ENCODE measurements around the gene HEBP1. TPM values are rescaled to one million over a fixed set of nuclear protein-coding genes. Genes with fewer than 3 reads are reported as not detected.

HEBP1 gene
- total RNA-seq, 2 experiments from 2014 or later: 23.5 to 28.6 TPM

DNA sequence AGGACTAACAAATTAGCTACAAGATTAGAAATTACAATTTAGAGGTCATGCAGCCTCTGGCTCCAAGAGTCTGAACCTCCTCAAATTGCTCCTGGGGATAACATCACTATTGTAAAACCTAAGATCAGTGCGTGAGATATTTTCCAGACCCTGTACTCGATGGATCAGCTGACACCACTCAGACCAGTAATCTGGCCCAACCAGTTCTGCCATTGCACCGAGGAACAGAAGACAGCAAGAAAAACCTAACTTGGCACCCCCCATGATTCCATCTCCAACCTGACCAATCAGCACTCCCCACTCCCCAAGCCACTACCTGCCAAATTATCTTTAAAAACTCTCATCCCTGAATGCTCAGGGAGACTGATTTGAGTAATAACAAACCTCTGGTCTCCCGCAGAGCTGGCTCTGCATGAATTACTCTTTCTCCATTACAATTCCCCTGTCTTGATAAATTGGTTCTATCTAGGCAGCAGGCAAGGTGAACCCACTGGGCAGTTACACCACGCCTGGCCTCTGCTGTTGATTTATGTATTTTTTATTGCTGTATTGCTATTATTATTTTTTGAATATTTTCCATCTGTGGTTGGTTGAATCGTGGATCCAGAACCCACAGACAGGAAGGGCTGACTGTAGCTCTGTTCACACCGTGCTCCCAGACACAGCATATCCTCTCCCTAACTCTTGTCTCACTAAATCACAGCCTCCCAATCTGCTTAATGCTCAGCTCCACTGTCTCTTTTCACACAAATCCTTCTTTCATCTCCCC, 9.2 kb downstream of the HEBP1 start:
- no peak overlapping the region for H3K4me3 Mint-ChIP-seq
- ATAC-seq (no peak), DNase-seq (no peak)
- POLR2A ChIA-PET: no interaction called here
- CTCF ChIA-PET: interaction anchor here (0.5 to 1.2 kb wide), 3 partner anchors 12 to 461 kb away, joined by 3 read pairs; no protein-coding TSS in a partner anchor
- H3K4me1 Mint-ChIP-seq: peaks cover 11% of the 10 kb centered on the region
- H3K36me3 Mint-ChIP-seq (ENCODE audit: low read depth): peaks cover 5% of the 10 kb centered on the region
- H3K9me3 Mint-ChIP-seq (ENCODE audit: low read depth): no peaks in the 10 kb centered on the region
- H3K27ac Mint-ChIP-seq: no peak overlapping the region
- no peaks in the 10 kb centered on the region for H3K27me3 Mint-ChIP-seq
- intact Hi-C loops (cut with DNase I, micrococcal nuclease): no loop called here

DNA sequence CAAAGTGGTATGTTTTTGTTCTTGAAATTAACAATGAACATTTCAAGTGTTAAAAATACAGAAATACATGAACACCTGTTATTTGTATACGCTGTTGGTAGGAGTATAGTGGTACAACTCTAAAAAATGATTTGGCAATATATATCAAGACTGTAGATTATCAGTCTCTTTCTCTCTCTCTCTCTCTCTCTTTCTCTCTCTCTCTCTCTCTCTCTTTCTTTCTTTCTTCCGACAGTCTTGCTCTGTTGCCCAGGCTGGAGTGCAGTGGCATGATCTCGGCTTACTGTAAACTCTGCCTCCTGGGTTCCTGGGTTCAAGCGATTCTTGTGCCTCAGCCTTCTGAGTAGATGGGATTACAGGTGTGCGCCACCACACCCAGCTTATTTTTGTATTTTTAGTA, 12.6 kb downstream of the HEBP1 start:
- intact Hi-C loops (cut with DNase I, micrococcal nuclease): no loop called here
- ATAC-seq (no peak), DNase-seq (no peak)
- no peak overlapping the region for H3K4me3 Mint-ChIP-seq
- H3K27ac Mint-ChIP-seq: no peak overlapping the region
- peaks cover under 1% of the 10 kb centered on the region for H3K4me1 Mint-ChIP-seq
- peaks cover 5% of the 10 kb centered on the region for H3K36me3 Mint-ChIP-seq (ENCODE audit: low read depth)
- no peaks in the 10 kb centered on the region for H3K27me3 Mint-ChIP-seq
- ChIA-PET CTCF (interaction anchor here (0.9 to 7.5 kb wide), 5 partner anchors 10 to 230 kb away, joined by 3 to 58 read pairs (median 3); no protein-coding TSS in a partner anchor), POLR2A (no interaction called here)
- H3K9me3 Mint-ChIP-seq (ENCODE audit: low read depth): no peaks in the 10 kb centered on the region

DNA sequence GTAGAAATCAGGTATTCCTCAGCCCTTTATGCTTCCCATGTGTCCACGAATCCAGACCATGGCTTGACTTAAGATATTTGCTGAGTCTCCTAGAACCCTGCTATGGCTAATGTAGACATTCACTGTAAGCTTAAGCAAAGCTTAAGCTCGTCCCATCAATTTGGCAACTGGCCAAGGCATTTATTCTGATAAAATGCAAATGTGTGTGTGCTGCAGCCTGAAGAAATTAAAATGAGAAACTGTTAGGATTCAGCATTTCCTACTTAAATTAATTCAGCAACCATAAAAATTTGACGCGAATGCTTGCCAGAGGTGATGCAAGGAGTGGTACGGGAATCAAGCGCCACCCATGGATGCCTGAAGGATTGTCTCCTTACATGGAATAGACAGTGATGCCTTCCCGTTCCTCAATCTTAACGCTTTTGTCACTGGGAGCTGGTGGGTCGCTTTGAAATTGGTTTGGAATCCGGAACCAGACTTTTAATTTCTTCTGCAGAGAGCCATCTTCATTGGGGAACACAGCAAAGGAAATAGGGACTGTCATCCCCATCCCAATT, 13.2 kb downstream of the HEBP1 start:
- H3K4me1 Mint-ChIP-seq: no peaks in the 10 kb centered on the region
- H3K27ac Mint-ChIP-seq: no peak overlapping the region
- POLR2A ChIA-PET: no interaction called here

DNA sequence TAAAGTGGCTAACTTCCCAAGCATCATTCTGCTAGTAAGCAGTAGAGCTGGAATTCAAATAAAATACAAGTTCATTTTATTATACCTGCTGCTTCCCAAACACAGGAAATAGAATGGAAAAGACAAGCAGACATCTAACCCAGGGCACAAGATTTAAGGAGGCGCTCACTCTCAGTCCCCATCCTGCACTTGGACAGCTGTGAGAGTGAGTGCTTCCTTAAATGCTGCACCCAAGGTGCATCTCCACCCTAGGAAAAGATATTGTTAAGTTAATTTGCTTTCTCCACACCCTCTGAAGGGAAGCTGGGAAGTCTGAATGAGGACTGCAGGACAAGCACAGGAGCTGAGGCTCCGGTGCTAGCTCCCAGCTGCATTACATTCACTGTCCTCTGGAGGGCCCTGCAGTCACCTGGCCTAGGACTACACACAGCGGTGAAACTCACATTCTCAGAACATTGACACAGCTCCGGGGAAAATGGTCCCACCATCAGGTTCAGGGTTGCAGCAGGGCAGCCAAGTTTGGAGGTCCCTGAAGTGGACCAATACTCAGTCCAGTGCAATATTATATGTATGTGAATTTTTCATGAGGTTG, 14.2 kb downstream of the HEBP1 start:
- Mint-ChIP-seq H3K27me3 (no peaks in the 10 kb centered on the region), H3K9me3 (ENCODE audit: low read depth) (no peaks in the 10 kb centered on the region), H3K4me1 (no peaks in the 10 kb centered on the region), H3K4me3 (no peak overlapping the region), H3K27ac (no peak overlapping the region), H3K36me3 (ENCODE audit: low read depth) (peaks cover 5% of the 10 kb centered on the region)
- ATAC-seq (peak; percentile 88), DNase-seq (peak; percentile 55)
- POLR2A ChIA-PET: no interaction called here
- CTCF ChIA-PET: interaction anchor here (0.6 to 7.5 kb wide), 13 partner anchors 9 to 270 kb away, joined by 3 to 58 read pairs (median 4); no protein-coding TSS in a partner anchor
- intact Hi-C loops (cut with DNase I, micrococcal nuclease): loop anchor here in 1 of 2 experiments (1.0 kb wide), 1 partner anchor 226 kb away; no protein-coding TSS in a partner anchor

More for the DNA sequence above, 13.2 kb downstream of the HEBP1 start:
- DNase-seq: no peak
- H3K9me3 Mint-ChIP-seq (ENCODE audit: low read depth): no peaks in the 10 kb centered on the region
- H3K36me3 Mint-ChIP-seq (ENCODE audit: low read depth): peaks cover 5% of the 10 kb centered on the region
- H3K27me3 Mint-ChIP-seq: no peaks in the 10 kb centered on the region
- H3K4me3 Mint-ChIP-seq: no peak overlapping the region
- CTCF ChIA-PET: interaction anchor here (0.9 to 7.5 kb wide), 8 partner anchors 8 to 269 kb away, joined by 3 to 58 read pairs (median 4); no protein-coding TSS in a partner anchor
- ATAC-seq: no peak
- intact Hi-C loops (cut with DNase I, micrococcal nuclease): loop anchor here in 1 of 2 experiments (1.0 kb wide), 1 partner anchor 225 kb away; no protein-coding TSS in a partner anchor

DNA sequence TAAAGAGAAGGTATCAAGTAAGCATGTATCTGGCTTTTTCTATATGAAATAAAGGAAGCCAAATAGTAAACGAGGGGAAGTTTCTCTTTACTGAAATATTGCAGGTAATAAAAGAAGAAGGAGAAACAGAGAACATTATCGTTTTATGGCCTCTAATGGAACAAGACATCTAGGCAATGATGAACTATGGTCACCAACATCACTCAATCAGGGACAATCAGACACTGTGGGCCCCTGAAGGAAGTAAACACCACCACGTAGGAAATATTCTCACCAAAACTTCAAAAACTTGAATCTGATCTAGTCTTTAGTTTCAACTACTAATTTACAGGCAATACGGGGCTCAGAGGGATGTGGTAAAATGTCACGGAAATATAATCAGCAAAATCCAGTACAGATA, 15.9 kb downstream of the HEBP1 start:
- Mint-ChIP-seq H3K9me3 (ENCODE audit: low read depth) (no peaks in the 10 kb centered on the region), H3K4me1 (no peaks in the 10 kb centered on the region), H3K36me3 (ENCODE audit: low read depth) (peaks cover 5% of the 10 kb centered on the region), H3K4me3 (no peak overlapping the region), H3K27me3 (no peaks in the 10 kb centered on the region), H3K27ac (no peak overlapping the region)
- CTCF ChIA-PET: interaction anchor here (0.7 to 7.5 kb wide), 9 partner anchors 10 to 228 kb away, joined by 3 to 58 read pairs (median 4); no protein-coding TSS in a partner anchor
- intact Hi-C loops (cut with DNase I, micrococcal nuclease): loop anchor here in 1 of 2 experiments (5.0 kb wide), 1 partner anchor 197 kb away; the partner anchor contains the start of gene APOLD1
- DNase-seq: no peak
- ATAC-seq: no peak
- POLR2A ChIA-PET: no interaction called here

DNA sequence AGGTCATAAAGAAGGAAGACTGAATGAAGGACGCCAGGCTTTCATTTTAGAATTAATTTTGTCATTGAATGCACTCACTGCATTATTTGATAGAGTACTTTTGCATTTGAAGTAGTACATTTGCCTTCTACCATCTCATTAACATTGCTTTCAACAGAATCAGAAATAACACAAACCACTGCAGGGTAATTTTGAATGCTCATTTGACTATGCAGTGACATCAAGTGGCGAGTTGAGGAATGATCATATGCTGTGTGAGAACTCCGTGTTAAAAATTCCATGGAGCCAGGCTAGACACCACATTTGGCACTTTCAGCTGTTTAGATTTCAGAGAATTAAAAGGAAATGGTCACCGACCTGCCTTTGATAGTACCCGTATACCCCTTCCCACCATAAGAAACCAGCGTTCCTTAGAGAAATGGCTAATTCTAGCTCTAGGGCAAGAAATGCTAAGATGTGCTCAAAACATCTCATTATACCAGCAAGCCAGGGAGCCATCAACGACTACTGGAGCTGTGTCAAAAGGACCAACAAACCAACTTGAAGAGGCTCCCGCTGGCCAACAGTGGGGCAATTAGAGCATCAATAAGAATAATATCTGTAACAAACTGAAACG, 16.5 kb downstream of the HEBP1 start:
- intact Hi-C loops (cut with DNase I, micrococcal nuclease): loop anchor here (1.0 to 5.0 kb wide), 4 partner anchors 67 to 196 kb away; partner anchors contain the start of gene APOLD1 (in 1 of the 2)
- ChIA-PET CTCF (interaction anchor here (0.7 to 7.5 kb wide), 8 partner anchors 9 to 229 kb away, joined by 3 to 58 read pairs (median 4); no protein-coding TSS in a partner anchor), POLR2A (no interaction called here)
- Mint-ChIP-seq H3K36me3 (ENCODE audit: low read depth) (peaks cover 5% of the 10 kb centered on the region), H3K27ac (no peak overlapping the region), H3K4me1 (no peaks in the 10 kb centered on the region), H3K4me3 (no peak overlapping the region), H3K27me3 (no peaks in the 10 kb centered on the region), H3K9me3 (ENCODE audit: low read depth) (no peaks in the 10 kb centered on the region)
- ATAC-seq: no peak
- peak; percentile 16 for DNase-seq

DNA sequence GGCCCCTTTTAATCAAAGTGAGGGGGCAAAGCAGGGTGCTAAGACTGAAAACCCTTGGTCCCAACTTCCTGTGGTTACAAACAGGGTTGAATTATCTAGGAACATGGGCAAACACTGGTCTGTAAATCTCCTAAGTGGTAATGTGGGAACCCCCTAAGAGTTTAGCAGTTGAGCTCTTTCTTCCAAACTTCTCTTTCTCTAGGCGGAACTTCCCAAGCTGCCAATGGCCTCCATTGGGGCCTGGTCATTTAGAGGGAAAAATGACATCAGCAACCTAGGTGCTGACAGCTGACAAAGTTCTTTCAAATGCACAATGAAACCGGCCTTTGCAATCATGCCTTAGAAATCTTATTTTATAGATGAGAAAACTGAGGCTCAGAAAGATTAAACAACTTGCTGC, 17.7 kb downstream of the HEBP1 start:
- POLR2A ChIA-PET: no interaction called here

DNA sequence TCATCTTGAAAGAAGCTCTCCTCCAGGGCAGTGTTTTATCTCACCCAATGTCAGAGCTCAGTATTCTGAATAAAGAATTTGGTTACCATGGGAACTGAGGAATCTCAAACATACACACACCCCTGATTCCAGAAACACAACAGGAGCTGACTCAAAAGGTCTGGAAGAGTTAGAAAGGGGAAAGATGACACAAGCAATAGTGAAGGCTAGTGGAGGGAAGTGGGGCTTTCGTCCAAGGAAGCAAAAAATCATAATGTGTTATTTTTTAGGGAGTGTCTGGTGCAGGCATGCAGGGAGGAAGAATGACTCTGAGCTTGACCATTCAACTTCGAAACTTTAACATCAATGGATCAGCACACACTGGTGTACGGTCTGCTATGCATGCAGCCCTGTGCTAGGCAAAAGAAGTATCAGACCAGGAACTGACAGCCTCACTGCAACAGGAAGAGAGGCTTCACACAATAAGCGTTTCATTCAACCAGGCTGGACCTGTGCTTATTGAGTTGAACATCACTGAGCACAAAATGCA, 20.3 kb downstream of the HEBP1 start:
- intact Hi-C loops (cut with DNase I, micrococcal nuclease): loop anchor here in 1 of 2 experiments (5.0 kb wide), 1 partner anchor 192 kb away; the partner anchor contains the start of gene APOLD1
- ChIA-PET CTCF (interaction anchor here (1.3 to 1.4 kb wide), 2 partner anchors 11 to 232 kb away, joined by 3 to 6 read pairs; no protein-coding TSS in a partner anchor), POLR2A (no interaction called here)
- Mint-ChIP-seq H3K4me1 (no peaks in the 10 kb centered on the region), H3K27me3 (no peaks in the 10 kb centered on the region), H3K4me3 (no peak overlapping the region), H3K36me3 (ENCODE audit: low read depth) (peaks cover 11% of the 10 kb centered on the region), H3K27ac (no peak overlapping the region), H3K9me3 (ENCODE audit: low read depth) (no peaks in the 10 kb centered on the region)
- DNase-seq (no peak), ATAC-seq (no peak)

More for the DNA sequence above, 17.7 kb downstream of the HEBP1 start:
- H3K9me3 Mint-ChIP-seq (ENCODE audit: low read depth): no peaks in the 10 kb centered on the region
- H3K27me3 Mint-ChIP-seq: no peaks in the 10 kb centered on the region
- ATAC-seq: no peak
- peaks cover 7% of the 10 kb centered on the region for H3K36me3 Mint-ChIP-seq (ENCODE audit: low read depth)
- no peak overlapping the region for H3K4me3 Mint-ChIP-seq
- DNase-seq: no peak
- CTCF ChIA-PET: interaction anchor here (0.7 to 7.5 kb wide), 10 partner anchors 14 to 253 kb away, joined by 3 to 58 read pairs (median 4); no protein-coding TSS in a partner anchor
- no peak overlapping the region for H3K27ac Mint-ChIP-seq
- no peaks in the 10 kb centered on the region for H3K4me1 Mint-ChIP-seq
- intact Hi-C loops (cut with DNase I, micrococcal nuclease): loop anchor here (2.0 to 5.0 kb wide), 2 partner anchors 146 to 195 kb away; partner anchors contain the start of gene APOLD1 (in 1 of the 2)

DNA sequence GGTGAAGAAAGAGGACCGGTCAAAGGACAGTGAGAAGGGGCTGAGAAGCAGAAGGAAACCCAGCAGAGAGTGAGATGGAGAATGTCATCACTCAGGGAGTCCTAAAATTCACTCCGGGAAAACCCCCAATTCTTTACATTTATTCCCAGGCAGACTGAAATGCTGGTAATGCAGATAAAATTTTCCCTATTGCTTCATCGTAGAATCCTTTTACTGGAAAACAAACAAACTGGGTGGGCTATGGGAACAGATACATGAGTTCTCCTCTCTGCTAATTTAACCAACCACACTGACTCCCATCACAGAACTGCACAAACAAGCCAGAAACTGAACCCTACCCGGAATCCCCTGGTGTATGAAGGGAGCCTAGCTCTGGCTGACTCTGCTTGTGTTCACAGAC, 20.9 kb downstream of the HEBP1 start:
- H3K4me3 Mint-ChIP-seq: no peak overlapping the region
- ATAC-seq (no peak), DNase-seq (no peak)
- no peaks in the 10 kb centered on the region for H3K27me3 Mint-ChIP-seq
- peaks cover 4% of the 10 kb centered on the region for H3K9me3 Mint-ChIP-seq (ENCODE audit: low read depth)
- H3K4me1 Mint-ChIP-seq: no peaks in the 10 kb centered on the region
- H3K36me3 Mint-ChIP-seq (ENCODE audit: low read depth): peaks cover 18% of the 10 kb centered on the region
- H3K27ac Mint-ChIP-seq: no peak overlapping the region
- ChIA-PET POLR2A (no interaction called here), CTCF (interaction anchor here (1.3 to 1.4 kb wide), 2 partner anchors 12 to 233 kb away, joined by 3 to 6 read pairs; no protein-coding TSS in a partner anchor)
- intact Hi-C loops (cut with DNase I, micrococcal nuclease): no loop called here

DNA sequence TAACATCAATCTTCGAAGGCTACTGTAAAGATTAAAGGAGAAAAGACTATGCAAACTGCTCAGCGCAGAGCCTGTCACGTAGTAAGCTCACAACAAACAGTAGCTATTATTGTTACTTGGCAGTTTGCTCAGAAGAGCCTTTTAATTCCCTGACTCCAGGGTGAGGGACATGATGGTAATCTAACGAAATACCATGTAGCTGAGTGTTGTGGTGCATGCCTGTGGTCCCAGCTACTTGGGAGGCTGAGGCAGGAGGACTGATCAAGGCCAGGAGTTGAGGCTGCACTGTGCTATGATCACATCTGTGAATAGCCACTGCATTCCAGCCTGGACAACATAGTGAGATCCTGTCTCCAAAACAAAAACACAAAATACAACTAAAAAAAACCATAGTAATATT, 22.8 kb downstream of the HEBP1 start:
- CTCF ChIA-PET: interaction anchor here (0.6 to 2.0 kb wide), 3 partner anchors 9 to 202 kb away, joined by 3 to 7 read pairs (median 3); no protein-coding TSS in a partner anchor
- POLR2A ChIA-PET: no interaction called here
- Mint-ChIP-seq H3K27me3 (no peaks in the 10 kb centered on the region), H3K27ac (no peak overlapping the region), H3K36me3 (ENCODE audit: low read depth) (peaks cover 36% of the 10 kb centered on the region), H3K4me3 (no peak overlapping the region), H3K4me1 (no peaks in the 10 kb centered on the region), H3K9me3 (ENCODE audit: low read depth) (peaks cover 14% of the 10 kb centered on the region)
- DNase-seq (no peak), ATAC-seq (no peak)
- intact Hi-C loops (cut with DNase I, micrococcal nuclease): no loop called here

All from activated CD4-positive, alpha-beta T cell treated with anti-CD3 and anti-CD28 coated beads for 36 hours (primary cell).